GM19468 (cell line): Measurements from ENCODE around the gene WBP1L.
"Not testable (repeated sequence)": the region's sequence is repeated elsewhere in the genome, so short reads cannot be mapped to it uniquely, and the experiment has no call there.

Experiments used
- ATAC-seq: cut with Tn5 transposase; IDR thresholded peaks from one replicate; pipeline ENCODE4 v1.9.1; 2021; ENCODE audit warnings: mild to moderate bottlenecking, moderate library complexity, moderate number of reproducible peaks; ENCODE audit not compliant: unreplicated experiment; ENCODE audit errors: extremely low read depth

WBP1L gene

GRCh38 chr10:102801496-102801895 is 57.7 kb downstream of the WBP1L start:
- no peak for ATAC-seq

GRCh38 chr10:102801978-102802377 is 58.2 kb downstream of the WBP1L start:
- no peak for ATAC-seq

GRCh38 chr10:102802920-102803534 is 59.3 kb downstream of the WBP1L start:
- no peak for ATAC-seq

- no peak for ATAC-seq
Observed at GRCh38 chr10:102804382-102805055, 60.8 kb downstream of the WBP1L start.

GRCh38 chr10:102808380-102808779 is 64.6 kb downstream of the WBP1L start:
- ATAC-seq, result no peak

GRCh38 chr10:102811346-102811745 is 67.6 kb downstream of the WBP1L start:
- no peak for ATAC-seq

GRCh38 chr10:102812231-102812876 is 68.6 kb downstream of the WBP1L start:
- ATAC-seq, result no peak

GRCh38 chr10:102813017-102813541 is 69.3 kb downstream of the WBP1L start:
- no peak for ATAC-seq

- ATAC-seq, result no peak
Observed at GRCh38 chr10:102813734-102814452, 70.1 kb downstream of the WBP1L start.

GRCh38 chr10:102814453-102814871 is 70.7 kb downstream of the WBP1L start:
- no peak for ATAC-seq

- no peak for ATAC-seq
Observed at GRCh38 chr10:102814873-102815661, 71.3 kb downstream of the WBP1L start.

- no peak for ATAC-seq
Observed at GRCh38 chr10:102815790-102816549, 72.2 kb downstream of the WBP1L start.

GRCh38 chr10:102817175-102817574 is 73.4 kb downstream of the WBP1L start:
- ATAC-seq, result no peak

GRCh38 chr10:102819054-102819453 is 75.3 kb downstream of the WBP1L start:
- no peak for ATAC-seq

GRCh38 chr10:102820008-102820407 is 76.3 kb downstream of the WBP1L start:
- not testable (repeated sequence) for ATAC-seq

- ATAC-seq, result no peak
Observed at GRCh38 chr10:102822222-102822621, 78.5 kb downstream of the WBP1L start.

GRCh38 chr10:102824664-102825063 is 80.9 kb downstream of the WBP1L start:
- ATAC-seq, result no peak

- ATAC-seq, result no peak
Observed at GRCh38 chr10:102826148-102826796, 82.5 kb downstream of the WBP1L start.

- no peak for ATAC-seq
Observed at GRCh38 chr10:102827597-102827975, 83.8 kb downstream of the WBP1L start.
